Measurements from ENCODE around the gene ZBTB40. TPM values are rescaled to one million over a fixed set of nuclear protein-coding genes. Genes with fewer than 3 reads are reported as not detected.

ZBTB40 gene
- total RNA-seq, 1 experiment from 2014 or later = 16.9 TPM

DNA sequence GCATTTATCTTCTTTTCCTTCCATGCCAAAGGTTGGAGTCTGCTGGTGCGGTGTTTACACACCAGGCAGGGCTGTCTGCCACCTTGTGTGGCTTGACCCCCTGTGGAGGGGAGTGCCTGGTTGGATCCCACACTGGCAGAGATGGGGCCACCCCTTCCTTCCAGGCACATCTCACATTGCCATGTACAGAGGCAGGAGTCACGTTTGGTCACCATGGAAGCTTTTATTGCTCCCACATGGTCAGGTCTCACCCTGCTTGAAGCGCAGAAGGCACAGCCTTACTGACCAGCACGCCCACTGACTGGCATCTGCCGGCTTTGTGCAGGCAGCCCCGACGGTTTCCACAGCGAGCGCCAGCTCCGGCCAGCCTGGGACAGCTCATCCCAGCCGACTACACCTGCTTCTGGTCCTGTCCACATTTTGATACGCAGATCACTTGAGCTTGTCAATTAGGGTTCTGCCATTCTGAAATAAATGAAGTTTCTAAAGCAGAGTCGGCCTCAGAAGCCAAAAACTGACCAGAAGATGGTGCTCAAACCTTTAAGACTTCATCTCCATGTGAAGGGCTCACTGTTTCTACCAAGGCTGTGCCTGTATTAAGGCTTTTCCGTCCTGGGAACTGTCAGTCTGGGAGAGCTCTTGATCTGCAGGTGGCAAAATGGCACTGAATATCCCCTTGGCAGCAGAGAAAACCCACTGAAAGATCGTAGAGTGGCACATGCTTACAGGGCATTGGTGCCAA is 76.1 kb downstream of the ZBTB40 start:
- no peak overlapping the region for H3K27ac ChIP-seq

DNA sequence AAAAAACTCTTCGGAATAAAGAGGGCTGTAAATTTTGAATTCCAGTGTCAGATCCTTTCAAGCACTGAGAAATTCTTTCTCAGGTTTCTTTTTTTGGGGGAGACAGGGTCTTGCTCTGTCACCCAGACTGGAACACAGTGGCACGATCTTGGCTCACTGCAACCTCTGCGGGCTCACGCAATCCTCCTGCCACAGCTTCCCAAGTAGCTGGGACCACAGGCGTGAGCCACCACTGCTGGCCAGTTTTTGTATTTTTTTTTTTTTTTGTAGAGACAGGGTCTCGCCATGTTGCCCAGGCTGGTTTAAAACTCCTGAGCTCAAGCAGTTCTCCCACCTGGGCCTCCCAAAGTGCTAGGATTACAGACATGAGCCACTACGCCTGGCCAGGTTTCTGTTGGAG is 76.8 kb downstream of the ZBTB40 start:
- no peaks in the 10 kb centered on the region for H3K9me3 ChIP-seq (replicated peaks)
- DNase-seq (ENCODE audit: low read depth in 1 of 2, low spot score in 2 of 2) = no peak

More for the DNA sequence above, 76.1 kb downstream of the ZBTB40 start:
- no peak for DNase-seq (ENCODE audit: low read depth in 1 of 2, low spot score in 2 of 2)
- Histone ChIP-seq H3K4me1 (replicated peaks) (no peaks in the 10 kb centered on the region), H3K27me3 (replicated peaks) (no peaks in the 10 kb centered on the region), H3K4me3 (no peak overlapping the region), H3K9me3 (replicated peaks) (no peaks in the 10 kb centered on the region), H3K36me3 (peaks cover 27% of the 10 kb centered on the region)

DNA sequence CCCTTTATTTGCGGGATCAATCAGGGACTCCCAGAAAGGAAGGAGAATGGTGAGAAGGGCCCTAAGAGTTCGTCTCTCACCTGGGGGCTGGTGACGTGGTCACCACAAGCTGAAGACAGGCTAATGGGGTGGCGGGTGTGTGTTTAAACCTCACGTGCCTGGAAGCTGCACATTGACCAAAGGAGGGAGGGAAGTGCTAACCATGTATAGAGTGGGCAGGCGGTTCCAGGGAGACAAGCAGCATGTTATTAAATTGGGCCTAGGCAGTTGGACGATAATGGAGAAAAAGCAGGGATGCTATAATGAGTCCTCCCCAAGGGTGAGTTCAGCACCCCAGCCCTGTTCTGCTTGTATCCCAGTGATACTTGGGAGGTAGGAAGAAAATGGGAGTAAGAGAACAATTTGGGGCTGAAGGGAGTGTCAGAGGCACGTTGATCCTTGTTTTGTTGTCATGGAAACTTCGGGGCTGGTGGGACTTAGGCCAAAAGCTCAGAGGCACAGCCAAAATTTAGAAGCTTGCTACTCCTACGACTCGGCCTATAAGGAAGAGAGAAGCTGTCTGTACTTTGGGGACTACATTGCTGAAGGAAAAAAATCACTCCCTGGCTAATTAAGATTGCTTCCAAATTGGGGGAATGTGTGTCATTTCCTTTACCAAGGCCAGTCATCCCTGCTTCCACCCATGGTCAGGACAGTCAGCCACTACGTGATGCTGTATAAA is 78.4 kb downstream of the ZBTB40 start:
- Histone ChIP-seq H3K9me3 (replicated peaks) (no peaks in the 10 kb centered on the region), H3K27me3 (replicated peaks) (no peaks in the 10 kb centered on the region), H3K27ac (no peak overlapping the region), H3K4me1 (replicated peaks) (no peaks in the 10 kb centered on the region), H3K4me3 (no peak overlapping the region), H3K36me3 (peaks cover 8% of the 10 kb centered on the region; the same call in 1 of the 2 replicates)
- DNase-seq (ENCODE audit: low read depth in 1 of 2, low spot score in 2 of 2) = no peak

More for the DNA sequence above, 76.8 kb downstream of the ZBTB40 start:
- H3K27me3 ChIP-seq (replicated peaks) = no peaks in the 10 kb centered on the region
- H3K4me3 ChIP-seq = no peak overlapping the region
- no peak overlapping the region for H3K27ac ChIP-seq
- H3K4me1 ChIP-seq (replicated peaks) = no peaks in the 10 kb centered on the region
- H3K36me3 ChIP-seq = peaks cover 23% of the 10 kb centered on the region

DNA sequence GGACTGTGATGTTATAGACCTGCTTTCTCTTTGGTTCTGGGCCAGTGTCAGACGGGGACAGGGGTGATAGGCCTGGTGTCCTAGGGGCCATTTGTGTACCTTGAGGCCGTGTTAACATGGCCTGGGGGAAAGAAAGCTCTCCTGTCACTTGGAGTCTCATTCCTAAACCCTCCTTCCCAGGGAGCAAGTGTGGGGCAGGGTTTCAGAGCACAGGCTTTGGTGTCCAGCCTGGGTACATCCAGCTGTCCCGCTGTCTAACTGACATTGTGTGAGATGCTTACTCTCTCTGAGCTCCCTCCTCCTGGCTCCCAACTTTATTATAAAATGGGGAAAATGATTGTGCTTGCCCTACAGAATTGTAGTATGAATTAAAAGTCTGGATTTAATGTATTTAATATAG is 79.1 kb downstream of the ZBTB40 start:
- no peak for DNase-seq (ENCODE audit: low read depth in 1 of 2, low spot score in 2 of 2)
- Histone ChIP-seq H3K27me3 (replicated peaks) (no peaks in the 10 kb centered on the region), H3K4me3 (no peak overlapping the region), H3K27ac (no peak overlapping the region), H3K9me3 (replicated peaks) (no peaks in the 10 kb centered on the region), H3K36me3 (peaks cover 8% of the 10 kb centered on the region; the same call in 1 of the 2 replicates), H3K4me1 (replicated peaks) (no peaks in the 10 kb centered on the region)

DNA sequence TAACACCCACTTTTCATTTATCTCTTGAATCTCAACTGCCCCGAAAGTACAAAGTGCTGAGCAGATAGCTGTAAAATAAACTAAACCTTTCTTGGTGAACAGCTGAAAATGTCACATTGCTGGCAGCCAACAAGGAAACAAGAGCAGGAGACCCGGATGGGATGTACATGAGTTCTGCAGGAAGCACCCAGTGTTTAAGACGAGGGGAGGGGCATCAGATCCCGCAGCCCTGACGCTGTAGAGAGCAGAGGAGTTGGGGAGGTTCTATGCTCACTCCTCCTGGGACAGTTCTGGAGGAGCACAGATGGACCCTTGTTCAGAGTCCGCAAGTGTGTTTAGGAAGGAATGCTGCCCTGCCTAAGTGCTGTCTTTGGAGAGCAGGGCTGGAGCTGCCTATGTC is 79.6 kb downstream of the ZBTB40 start:
- DNase-seq (ENCODE audit: low read depth in 1 of 2, low spot score in 2 of 2) = no peak
- no peak overlapping the region for H3K27ac ChIP-seq
- no peaks in the 10 kb centered on the region for H3K27me3 ChIP-seq (replicated peaks)
- no peaks in the 10 kb centered on the region for H3K9me3 ChIP-seq (replicated peaks)
- H3K36me3 ChIP-seq = peaks cover 6% of the 10 kb centered on the region; the same call in 1 of the 2 replicates
- H3K4me1 ChIP-seq (replicated peaks) = no peaks in the 10 kb centered on the region
- H3K4me3 ChIP-seq = no peak overlapping the region

DNA sequence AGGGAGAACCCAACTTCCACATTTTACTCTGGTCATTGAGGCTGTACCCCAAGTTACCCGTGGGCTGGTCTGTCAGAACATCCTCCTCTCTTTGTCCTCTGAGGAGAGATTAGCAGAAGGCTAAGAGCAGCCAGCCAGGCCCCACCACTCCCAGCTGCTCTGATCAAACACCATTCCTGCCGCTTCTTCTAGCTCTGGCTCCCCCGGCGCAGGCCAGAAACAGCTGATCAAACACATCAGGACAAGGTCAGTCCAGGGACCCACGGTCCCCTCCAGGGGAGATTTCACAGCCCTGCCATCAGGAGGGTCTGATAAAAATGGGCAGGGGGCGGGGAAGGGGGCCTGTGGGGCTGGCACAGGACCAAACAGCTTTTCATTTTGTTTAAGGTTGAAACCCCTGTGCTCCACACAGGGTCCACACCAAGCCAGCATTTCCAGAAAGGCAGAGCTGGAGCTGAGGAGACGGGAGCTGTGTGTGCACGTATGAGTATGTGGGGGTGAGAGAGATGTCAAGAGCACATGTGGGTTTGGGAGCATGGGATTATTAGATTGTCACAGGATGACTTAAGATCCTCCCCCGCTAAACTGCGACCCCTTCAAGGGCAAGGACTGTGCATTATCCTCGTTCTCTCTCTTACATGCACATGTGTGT is 81.7 kb downstream of the ZBTB40 start:
- H3K27ac ChIP-seq = no peak overlapping the region
- no peaks in the 10 kb centered on the region for H3K36me3 ChIP-seq
- no peak overlapping the region for H3K4me3 ChIP-seq
- DNase-seq (ENCODE audit: low read depth in 1 of 2, low spot score in 2 of 2) = no peak
- H3K9me3 ChIP-seq (replicated peaks) = no peaks in the 10 kb centered on the region
- H3K27me3 ChIP-seq (replicated peaks) = no peaks in the 10 kb centered on the region
- H3K4me1 ChIP-seq (replicated peaks) = no peaks in the 10 kb centered on the region

DNA sequence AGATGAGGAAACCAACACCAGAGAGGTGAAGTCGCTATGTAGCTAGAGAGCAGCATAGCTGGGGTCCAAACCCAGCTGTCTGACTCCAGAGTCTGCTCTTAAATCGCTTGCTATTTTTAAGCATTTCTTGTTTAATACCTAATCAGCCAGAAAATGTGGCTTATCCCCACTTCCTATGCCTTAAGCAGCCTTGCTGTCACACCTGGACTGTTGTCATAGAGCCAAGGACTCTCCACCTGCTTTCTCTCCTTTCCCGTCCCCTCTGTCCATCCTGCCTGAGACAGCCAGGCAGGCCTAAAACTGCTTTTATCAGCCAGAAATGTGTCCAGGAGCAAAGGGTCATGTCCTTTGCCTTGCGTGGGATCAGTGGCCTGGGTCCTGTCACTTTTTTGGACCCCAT is 83.3 kb downstream of the ZBTB40 start:
- no peaks in the 10 kb centered on the region for H3K9me3 ChIP-seq (replicated peaks)
- no peak overlapping the region for H3K27ac ChIP-seq
- no peaks in the 10 kb centered on the region for H3K4me1 ChIP-seq (replicated peaks)
- H3K36me3 ChIP-seq = no peaks in the 10 kb centered on the region
- H3K27me3 ChIP-seq (replicated peaks) = no peaks in the 10 kb centered on the region
- H3K4me3 ChIP-seq = no peak overlapping the region
- no peak for DNase-seq (ENCODE audit: low read depth in 1 of 2, low spot score in 2 of 2)

DNA sequence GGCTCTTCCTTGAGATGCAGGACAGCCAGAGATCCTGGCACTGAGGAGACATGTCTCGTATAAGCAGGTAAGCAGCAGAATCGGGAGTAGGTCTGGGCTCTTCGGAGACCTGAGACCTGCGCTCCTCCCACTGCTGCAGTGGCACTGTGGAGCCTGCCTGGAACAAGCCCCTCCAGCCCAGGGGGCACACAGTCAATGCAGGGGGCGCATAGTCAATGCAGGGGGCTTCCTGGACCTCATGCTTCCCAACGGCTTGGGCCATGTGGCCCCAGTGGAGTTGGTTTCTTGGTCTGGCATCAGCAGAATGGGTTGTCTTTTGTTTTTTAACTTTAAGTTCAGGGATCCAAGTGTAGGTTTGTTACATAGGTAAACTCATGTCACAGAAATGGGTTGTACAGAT is 83.7 kb downstream of the ZBTB40 start:
- H3K27ac ChIP-seq = no peak overlapping the region
- no peaks in the 10 kb centered on the region for H3K9me3 ChIP-seq (replicated peaks)
- no peaks in the 10 kb centered on the region for H3K4me1 ChIP-seq (replicated peaks)
- H3K36me3 ChIP-seq = no peaks in the 10 kb centered on the region
- no peaks in the 10 kb centered on the region for H3K27me3 ChIP-seq (replicated peaks)
- DNase-seq (ENCODE audit: low read depth in 1 of 2, low spot score in 2 of 2) = no peak
- H3K4me3 ChIP-seq = no peak overlapping the region

DNA sequence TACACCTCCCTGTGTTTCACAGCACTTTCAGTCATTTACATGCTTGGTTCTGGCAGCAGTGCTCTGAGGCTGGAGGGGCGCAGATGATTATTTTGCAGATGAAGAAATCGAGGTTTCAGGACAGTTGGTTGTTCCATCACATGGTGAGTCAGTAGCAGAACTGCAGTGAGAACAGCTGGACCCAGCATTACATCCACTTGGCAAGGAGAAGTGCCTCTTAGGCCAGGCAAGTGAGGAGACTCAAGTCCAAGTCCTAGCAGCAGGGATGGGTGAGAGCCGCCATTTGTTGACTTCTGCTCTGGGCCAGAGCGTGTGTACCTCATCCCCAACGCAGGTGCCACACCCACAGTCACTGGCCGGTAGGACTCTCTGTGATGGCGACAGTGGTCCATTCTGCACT is 84.9 kb downstream of the ZBTB40 start:
- no peaks in the 10 kb centered on the region for H3K27me3 ChIP-seq (replicated peaks)
- no peak overlapping the region for H3K4me3 ChIP-seq
- no peak overlapping the region for H3K27ac ChIP-seq
- H3K9me3 ChIP-seq (replicated peaks) = no peaks in the 10 kb centered on the region
- no peaks in the 10 kb centered on the region for H3K36me3 ChIP-seq
- H3K4me1 ChIP-seq (replicated peaks) = no peaks in the 10 kb centered on the region
- DNase-seq (ENCODE audit: low read depth in 1 of 2, low spot score in 2 of 2) = no peak

DNA sequence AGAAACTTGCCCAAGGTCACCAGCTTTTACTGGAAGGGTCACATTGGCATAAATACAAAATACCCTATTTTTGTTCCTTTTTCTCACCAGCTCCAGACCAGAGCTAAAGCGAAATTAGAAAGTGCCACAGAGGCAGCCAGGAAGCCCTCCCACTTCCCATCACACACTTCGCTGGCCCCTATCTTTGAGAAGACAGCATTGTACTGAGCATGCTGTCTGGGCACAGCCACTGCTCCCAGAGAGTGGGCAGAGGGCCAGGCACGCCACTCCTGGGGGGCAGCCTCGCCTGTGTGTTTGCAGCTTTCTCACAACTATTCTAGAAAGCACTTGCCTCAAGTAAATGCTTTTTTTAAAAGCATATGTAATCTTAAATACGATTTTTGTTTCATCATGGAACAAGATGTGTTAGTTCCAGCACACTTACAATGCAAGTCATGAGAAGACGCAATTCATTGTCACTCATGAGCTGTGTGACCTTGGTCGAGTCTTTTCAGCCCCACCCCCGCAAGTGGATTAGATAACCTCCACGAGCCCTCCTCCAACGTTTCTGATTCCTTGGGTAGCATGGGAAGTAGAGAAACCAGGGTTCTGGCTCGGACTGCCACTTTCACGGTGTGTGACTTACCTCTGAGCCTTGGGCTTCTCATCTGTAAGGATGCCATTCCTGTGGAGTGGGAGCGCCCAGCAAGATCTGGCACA is 85.9 kb downstream of the ZBTB40 start:
- H3K9me3 ChIP-seq (replicated peaks) = no peaks in the 10 kb centered on the region
- H3K36me3 ChIP-seq = no peaks in the 10 kb centered on the region
- no peaks in the 10 kb centered on the region for H3K4me1 ChIP-seq (replicated peaks)
- H3K4me3 ChIP-seq = no peak overlapping the region
- H3K27ac ChIP-seq = no peak overlapping the region
- no peaks in the 10 kb centered on the region for H3K27me3 ChIP-seq (replicated peaks)
- no peak for DNase-seq (ENCODE audit: low read depth in 1 of 2, low spot score in 2 of 2)

DNA sequence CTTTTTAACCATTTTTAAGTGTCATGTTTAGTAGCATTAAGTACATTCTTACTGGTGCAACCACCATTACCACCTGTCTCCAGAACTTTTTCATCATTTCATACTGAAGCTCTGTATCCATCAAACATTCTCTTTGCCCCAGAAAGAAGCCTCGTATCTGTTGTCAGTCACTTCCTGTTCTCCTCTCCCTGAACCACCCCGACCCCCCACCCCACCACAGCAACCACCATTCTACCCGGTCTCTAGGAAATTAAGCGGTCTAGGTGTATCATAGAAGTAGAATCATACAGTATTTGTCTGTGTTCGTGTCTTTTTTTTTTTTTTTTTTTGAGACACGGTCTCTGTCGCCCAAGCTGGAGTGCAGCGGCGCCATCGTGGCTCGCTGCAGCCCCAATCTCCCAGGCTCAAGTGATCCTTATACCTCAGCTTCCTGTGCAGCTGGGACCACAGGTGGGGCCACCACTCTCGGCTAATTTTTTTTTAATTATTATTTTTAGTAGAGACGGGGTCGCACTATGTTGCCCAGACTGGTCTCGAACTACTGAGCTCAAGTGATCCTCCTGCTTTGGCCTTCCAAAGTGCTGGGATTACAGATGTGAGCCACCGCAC is 88.0 kb downstream of the ZBTB40 start:
- H3K9me3 ChIP-seq (replicated peaks) = no peaks in the 10 kb centered on the region

DNA sequence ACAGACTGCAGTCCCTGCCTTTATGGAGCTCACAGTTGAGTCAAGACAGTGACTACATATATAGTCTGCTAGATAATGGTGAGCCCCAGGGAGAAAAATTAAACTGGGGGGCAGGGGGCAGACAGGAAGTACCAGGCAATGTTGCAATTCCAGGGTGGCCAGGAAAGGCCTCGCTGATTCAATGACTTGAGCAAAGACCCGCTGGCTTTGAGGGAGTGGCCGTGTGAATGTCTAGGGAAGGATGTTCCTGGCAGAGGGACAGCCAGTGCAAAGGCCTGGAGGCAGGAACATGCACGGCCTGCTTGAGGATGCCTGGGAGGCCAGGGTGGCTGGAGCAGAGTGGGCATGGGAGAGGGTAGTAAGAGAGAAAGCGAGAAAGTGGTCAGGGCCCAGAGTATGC is 88.7 kb downstream of the ZBTB40 start:
- H3K27me3 ChIP-seq (replicated peaks) = peaks cover 9% of the 10 kb centered on the region; the same call in 1 of the 2 replicates
- H3K9me3 ChIP-seq (replicated peaks) = no peaks in the 10 kb centered on the region
- no peak overlapping the region for H3K27ac ChIP-seq
- no peak overlapping the region for H3K4me3 ChIP-seq
- no peaks in the 10 kb centered on the region for H3K36me3 ChIP-seq
- no peaks in the 10 kb centered on the region for H3K4me1 ChIP-seq (replicated peaks)
- DNase-seq (ENCODE audit: low read depth in 1 of 2, low spot score in 2 of 2) = no peak

More for the DNA sequence above, 88.0 kb downstream of the ZBTB40 start:
- Histone ChIP-seq H3K36me3 (no peaks in the 10 kb centered on the region), H3K4me1 (replicated peaks) (no peaks in the 10 kb centered on the region), H3K27ac (no peak overlapping the region), H3K4me3 (no peak overlapping the region), H3K27me3 (replicated peaks) (peaks cover 3% of the 10 kb centered on the region; the same call in 1 of the 2 replicates)
- DNase-seq (ENCODE audit: low read depth in 1 of 2, low spot score in 2 of 2) = no peak

DNA sequence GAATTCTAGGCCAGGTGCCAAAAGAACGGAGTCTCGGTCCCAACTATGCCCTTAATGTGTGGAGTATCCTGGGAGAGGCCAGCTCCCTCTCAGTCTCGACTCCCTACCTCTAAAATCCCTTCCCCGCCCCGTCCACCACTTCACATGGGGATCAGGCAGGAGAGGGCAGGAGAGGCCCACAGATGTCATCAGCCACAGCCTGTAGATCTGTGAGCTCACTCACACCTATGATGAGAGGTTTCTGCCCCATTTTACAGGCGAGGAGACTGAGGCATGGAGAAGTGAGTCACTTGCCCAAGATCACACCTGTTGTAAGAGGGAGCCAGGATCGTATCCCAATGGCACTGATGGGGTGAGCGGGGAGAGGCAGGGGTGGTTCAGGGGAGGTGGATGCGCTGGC is 91.2 kb downstream of the ZBTB40 start:
- Histone ChIP-seq H3K4me1 (replicated peaks) (no peaks in the 10 kb centered on the region), H3K9me3 (replicated peaks) (no peaks in the 10 kb centered on the region), H3K27ac (no peak overlapping the region), H3K36me3 (no peaks in the 10 kb centered on the region), H3K27me3 (replicated peaks) (peaks cover 28% of the 10 kb centered on the region; the same call in 1 of the 2 replicates), H3K4me3 (no peak overlapping the region)
- DNase-seq (ENCODE audit: low read depth in 1 of 2, low spot score in 2 of 2) = no peak
